H1 (cell line): ENCODE measurements around the gene KCNA5. TPM values are rescaled to one million over a fixed set of nuclear protein-coding genes. Genes with fewer than 3 reads are reported as not detected.

Experiments
- CTCF ChIA-PET: fragments of 300-600 bp; sonication (Branson Sonifier 250); formaldehyde crosslinking; loops from one replicate; lab custom pipeline; 2021; ENCODE audit not compliant: partially characterized antibody; lab: Charles Lee
- POLR2A ChIA-PET: fragments of 300-600 bp; sonication (Branson Sonifier 250); formaldehyde crosslinking; loops from one replicate; lab custom pipeline; 2021; ENCODE audit warnings: inconsistent platforms; ENCODE audit not compliant: partially characterized antibody; lab: Charles Lee
- DNase-seq, 2 experiments: peaks; one replicate each; pipeline versions ENCODE4 v3.0.0 to v3.0.0-alpha.2; 2010 to 2022; ENCODE audit warnings: low spot score in 2 of 2, low read depth in 1 of 2, mixed read lengths in 1 of 2
- FAIRE-seq: peaks from 2 replicates; lab custom pipeline; 2011; peaks lifted over from hg19 to GRCh38; lab: Jason Lieb, UNC
- H2AFZ ChIP-seq: 2 replicates; pipeline ENCODE4 v1.8.1; 2012; ENCODE audit warnings: low read length, inconsistent platforms
- H2AK5ac ChIP-seq: 2 replicates; pipeline ENCODE4 v1.6.1; 2013; ENCODE audit warnings: low read depth, low read length
- H2BK120ac ChIP-seq: replicated peaks from 2 replicates; pipeline ENCODE3; 2013; ENCODE audit warnings: low read depth, low read length, inconsistent platforms
- H2BK12ac ChIP-seq: 2 replicates; pipeline ENCODE4 v1.6.1; 2013; ENCODE audit warnings: low read depth, low read length
- H2BK15ac ChIP-seq: 2 replicates; pipeline ENCODE4 v1.6.1; 2013; ENCODE audit warnings: low read length
- H2BK20ac ChIP-seq: 2 replicates; pipeline ENCODE4 v1.6.1; 2013; ENCODE audit warnings: low read length
- H2BK5ac ChIP-seq: 2 replicates; pipeline ENCODE4 v1.6.1; 2013; ENCODE audit warnings: low read depth, low read length
- H3K14ac ChIP-seq: 2 replicates; pipeline ENCODE4 v1.6.1; 2013; ENCODE audit warnings: inconsistent platforms; ENCODE audit not compliant: insufficient read length
- H3K18ac ChIP-seq: 2 replicates; pipeline ENCODE4 v1.6.1; 2013; ENCODE audit warnings: low read length; ENCODE audit errors: extremely low read depth
- H3K23ac ChIP-seq: 2 replicates; pipeline ENCODE4 v1.6.1; 2013; ENCODE audit warnings: inconsistent platforms; ENCODE audit not compliant: insufficient read length
- H3K23me2 ChIP-seq: 2 replicates; pipeline ENCODE4 v1.6.1; 2013; ENCODE audit warnings: low read depth, low read length
- H3K27ac ChIP-seq: 2 replicates; pipeline ENCODE4 v1.6.1; 2011; ENCODE audit warnings: low read depth, low read length, inconsistent platforms
- H3K27me3 ChIP-seq, 4 experiments: replicated peaks in 1 of 4; 1 replicate in 1 of 4; 2 replicates in 3 of 4; pipeline versions ENCODE4 v1.6.1 to v1.8.1; 2011 to 2013; ENCODE audit warnings: low read length in 3 of 4, mild to moderate bottlenecking in 3 of 4, inconsistent platforms in 2 of 4, mixed read lengths in 2 of 4, moderate library complexity in 1 of 4; ENCODE audit not compliant: control insufficient read depth in 3 of 4, insufficient read depth in 3 of 4; ENCODE audit errors: extremely low read depth in 1 of 4
- H3K36me3 ChIP-seq, 4 experiments: 2 replicates each; pipeline versions ENCODE4 v1.6.1 to v1.8.1; 2011 to 2013; ENCODE audit warnings: mild to moderate bottlenecking in 4 of 4, low read length in 3 of 4, moderate library complexity in 2 of 4, control low read depth in 1 of 4, inconsistent platforms in 1 of 4; ENCODE audit not compliant: insufficient read depth in 4 of 4, control insufficient read depth in 2 of 4
- H3K4ac ChIP-seq: replicated peaks from 2 replicates; pipeline ENCODE3; 2013; ENCODE audit warnings: low read length, low read depth, mixed read lengths, inconsistent platforms; ENCODE audit not compliant: insufficient read length
- H3K4me1 ChIP-seq, 4 experiments: replicated peaks in 1 of 4; 1 replicate in 1 of 4; 2 replicates in 3 of 4; pipeline versions ENCODE4 v1.6.1 to v1.8.1; 2011 to 2013; ENCODE audit warnings: low read length in 3 of 4, inconsistent platforms in 2 of 4, mixed read lengths in 1 of 4; ENCODE audit not compliant: insufficient read depth in 4 of 4, control insufficient read depth in 3 of 4
- H3K4me2 ChIP-seq, 2 experiments: 2 replicates each; pipeline versions ENCODE4 v1.6.1 to v1.8.1; 2011 to 2013; ENCODE audit warnings: low read depth in 2 of 2, low read length in 2 of 2, control low read depth in 1 of 2, inconsistent platforms in 1 of 2, mild to moderate bottlenecking in 1 of 2; ENCODE audit not compliant: insufficient read depth in 1 of 2
- H3K4me3 ChIP-seq, 4 experiments: fragments of 200-600, 300-600 bp in 1 of 4; sonication (generic), shearing (Covaris generic), sonication (Bioruptor Twin) in 1 of 4; 2 replicates each; pipeline versions ENCODE4 v1.5.1 to v1.8.1; 2011 to 2016; ENCODE audit warnings: low read length in 4 of 4, low read depth in 3 of 4, control low read depth in 2 of 4, inconsistent platforms in 2 of 4, mild to moderate bottlenecking in 2 of 4, mixed read lengths in 1 of 4, moderate library complexity in 1 of 4; ENCODE audit not compliant: insufficient read depth in 2 of 4; ENCODE audit errors: extremely low read depth in 1 of 4
- H3K56ac ChIP-seq: replicated peaks from 2 replicates; pipeline ENCODE3; 2013; ENCODE audit warnings: low read depth, mild to moderate bottlenecking, mixed read lengths, low read length, inconsistent platforms; ENCODE audit not compliant: insufficient read length
- H3K79me1 ChIP-seq: 2 replicates; pipeline ENCODE4 v1.6.1; 2013; ENCODE audit warnings: low read depth, low read length, control low read depth
- H3K79me2 ChIP-seq, 2 experiments: 2 replicates each; pipeline versions ENCODE4 v1.6.1 to v1.8.1; 2012 to 2013; ENCODE audit warnings: low read length in 2 of 2, mild to moderate bottlenecking in 2 of 2, inconsistent platforms in 1 of 2; ENCODE audit not compliant: insufficient read depth in 2 of 2, control insufficient read depth in 1 of 2
- H3K9ac ChIP-seq, 4 experiments: replicated peaks in 1 of 4; 1 replicate in 1 of 4; 2 replicates in 3 of 4; pipeline versions ENCODE4 v1.6.1 to v1.8.1; 2011 to 2013; ENCODE audit warnings: low read depth in 3 of 4, low read length in 3 of 4, control low read depth in 2 of 4, mild to moderate bottlenecking in 2 of 4, moderate library complexity in 2 of 4, inconsistent platforms in 1 of 4; ENCODE audit errors: extremely low read depth in 1 of 4
- H3K9me3 ChIP-seq, 2 experiments: 2 replicates each; pipeline versions ENCODE4 v1.6.1 to v1.8.1; 2012 to 2013; ENCODE audit warnings: mild to moderate bottlenecking in 2 of 2, moderate library complexity in 2 of 2, control low read depth in 1 of 2, inconsistent platforms in 1 of 2, low read depth in 1 of 2, low read length in 1 of 2, mixed read lengths in 1 of 2; ENCODE audit not compliant: insufficient read depth in 2 of 2
- H4K20me1 ChIP-seq, 2 experiments: replicated peaks in 1 of 2; 2 replicates each; pipeline versions ENCODE3 to v1.8.1; 2011 to 2013; ENCODE audit warnings: inconsistent platforms in 2 of 2, low read length in 2 of 2, mild to moderate bottlenecking in 1 of 2; ENCODE audit not compliant: insufficient read depth in 2 of 2, control insufficient read depth in 1 of 2
- H4K5ac ChIP-seq: 2 replicates; pipeline ENCODE4 v1.6.1; 2013; ENCODE audit warnings: low read length, low read depth, mixed read lengths, inconsistent platforms; ENCODE audit not compliant: insufficient read length
- H4K8ac ChIP-seq: 2 replicates; pipeline ENCODE4 v1.8.0; 2013; ENCODE audit warnings: mild to moderate bottlenecking, moderate library complexity, low read length, inconsistent platforms; ENCODE audit not compliant: insufficient read depth; ENCODE audit errors: extremely low read depth
- H4K91ac ChIP-seq: replicated peaks from 2 replicates; pipeline ENCODE3; 2013; ENCODE audit warnings: low read length, mixed read lengths, inconsistent platforms; ENCODE audit not compliant: insufficient read length
- KDM1A ChIP-seq: fragments of 200-600, 300-600 bp; sonication (generic); IDR thresholded peaks from 2 replicates; pipeline ENCODE4 v1.7.1; 2016; ENCODE audit warnings: mild to moderate bottlenecking, low read length, borderline replicate concordance
- WGBS, 2 experiments: shearing (Covaris generic) in 1 of 2; methylation state at CpG; one replicate each; pipeline versions ENCODE4 v1.1.6 to v1.1.7; 2013 to 2015; ENCODE audit warnings: low lambda C conversion rate in 2 of 2, mixed read lengths in 2 of 2, inconsistent platforms in 1 of 2, low coverage in 1 of 2, missing lambda C conversion rate in 1 of 2; ENCODE audit not compliant: insufficient replicate concordance in 2 of 2, insufficient coverage in 1 of 2, insufficient read length in 1 of 2; ENCODE audit errors: extremely low coverage in 1 of 2, missing lambda C conversion rate in 1 of 2; 5-methylcytosine and 5-hydroxymethylcytosine counted together
- polyA plus RNA-seq, 7 experiments: library from polyadenylated mRNA; depleted of rRNA in 3 of 7; stranded (reverse) in 5 of 7; unstranded in 2 of 7; fragments of >200 nt in 5 of 7; fragments of 200-250 nt in 2 of 7; gene quantifications; 1 replicate in 5 of 7; 2 replicates in 1 of 7; 4 replicates in 1 of 7; pipeline versions ENCODE4 v1.2.1 to v1.2.3, GENCODE V29; 2011 to 2013; ENCODE audit warnings: missing spikeins in 2 of 7, mixed read lengths in 2 of 7
- total RNA-seq: library from RNA; stranded (reverse); fragmentation: NEBNext Ultra II Directional; extraction: Animal tissue kit (Norgen Biotek cat#: 25700); gene quantifications from 2 replicates; pipeline ENCODE4 v1.2.1, GENCODE V29; 2021

Gene KCNA5
- total and polyA plus RNA-seq, 2 of the 8 experiments (the other 6 are each of a cell fraction or from before 2014, with no cell fraction given): 0.20 to 0.29 TPM

- Histone ChIP-seq H3K14ac (no peak overlapping the region), H3K4ac (no peak overlapping the region), H2BK5ac (no peak overlapping the region), H2BK120ac (no peak overlapping the region), H3K27ac (no peak overlapping the region), H3K4me1 (peaks cover 0 to 8% (median 2%) of the 10 kb centered on the region in 4 experiments; a peak in 3 of 7 replicates), H3K9ac (no peak overlapping the region), H3K23ac (no peak overlapping the region), H3K23me2 (no peaks in the 10 kb centered on the region; the same call in 1 of the 2 replicates), H3K79me2 (no peaks in the 10 kb centered on the region), H3K18ac (no peak overlapping the region), H3K4me2 (no peak overlapping the region), H2AFZ (no peak overlapping the region), H4K20me1 (no peaks in the 10 kb centered on the region), H4K91ac (no peak overlapping the region), H3K36me3 (no peaks in the 10 kb centered on the region), H2BK20ac (no peak overlapping the region), H3K9me3 (no peaks in the 10 kb centered on the region), H3K27me3 (peaks cover 0 to 1% (median 0%) of the 10 kb centered on the region in 4 experiments; a peak in 1 of 7 replicates), H3K4me3 (no peak overlapping the region), H2BK12ac (no peak overlapping the region)
- WGBS, 2 experiments: 97% methylated on average over 2 of the region's 2 CpGs; no CpG with 5 or more reads in 1 of the 2 experiments
- ChIA-PET CTCF (interaction anchor here (1.1 to 3.2 kb wide), 4 partner anchors 13 to 158 kb away, joined by 3 to 17 read pairs (median 10); no protein-coding TSS in a partner anchor), POLR2A (no interaction called here)
- no peak for TF ChIP-seq KDM1A
- TF ChIP-seq, all 59 proteins: peak for 0
- Histone ChIP-seq H3K56ac (no peak overlapping the region), H4K8ac (no peak overlapping the region), H3K79me1 (no peaks in the 10 kb centered on the region), H2AK5ac (no peak overlapping the region), H2BK15ac (no peak overlapping the region), H4K5ac (no peak overlapping the region)
- FAIRE-seq (no peak), DNase-seq (no peak)
These were observed 29.4 kb upstream of the KCNA5 start for GRCh38 chr12:5014269-5014668.
